Right renal cortex interstitium (tissue), 3 donors: ENCODE data around the gene F10. TPM values are rescaled to one million over a fixed set of nuclear protein-coding genes. Genes with fewer than 3 reads are reported as not detected.

Source experiments
- DNase-seq, 3 donors: peaks; one replicate each; pipeline ENCODE4 v3.0.0-alpha.2; 2013; ENCODE audit warnings: low read depth in 3 of 3, low spot score in 2 of 3
- polyA plus RNA-seq, 3 donors: library from polyadenylated mRNA; unstranded; fragments of 120-200 nt; gene quantifications; one replicate each; pipeline ENCODE4 v1.2.1, GENCODE V29; 2013; ENCODE audit not compliant: insufficient read length in 3 of 3

F10 gene
- polyA plus RNA-seq, 3 donors: 16.9 to 20.3 (median 17.7) TPM

DNA sequence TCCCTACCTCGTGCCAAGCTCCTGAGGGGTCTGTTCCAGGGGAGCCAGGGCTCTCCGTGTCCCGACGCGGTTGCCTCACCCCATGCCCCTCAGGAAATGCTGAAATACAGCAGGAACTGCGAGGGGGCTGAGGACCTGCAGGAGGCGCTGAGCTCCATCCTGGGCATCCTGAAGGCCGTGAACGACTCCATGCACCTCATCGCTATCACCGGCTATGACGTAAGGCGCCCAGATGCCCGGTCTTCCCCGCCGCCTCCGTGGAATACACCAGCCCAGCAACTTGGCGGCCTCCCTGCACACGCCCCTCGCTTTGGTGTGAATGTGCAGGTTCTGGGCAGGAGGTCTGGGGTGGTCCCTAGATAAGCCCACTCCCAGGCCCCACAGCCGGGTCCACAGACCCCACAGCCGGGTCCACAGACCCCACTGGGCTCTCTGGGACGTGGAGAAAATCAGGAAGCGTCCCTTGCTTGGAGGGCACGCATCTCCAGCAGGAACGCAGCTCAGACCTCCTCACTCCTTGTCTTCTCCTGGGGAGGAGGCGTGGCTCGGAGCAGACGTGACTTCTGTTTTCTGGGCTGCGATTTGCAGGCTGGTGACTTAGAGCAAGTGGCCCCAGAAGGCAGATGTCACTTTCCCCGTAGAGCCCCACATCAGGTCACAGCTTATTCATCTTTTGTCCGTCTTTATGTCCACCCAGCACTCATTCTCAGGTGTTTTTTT lies 36.4 kb upstream of the F10 start:
- no peak for DNase-seq

DNA sequence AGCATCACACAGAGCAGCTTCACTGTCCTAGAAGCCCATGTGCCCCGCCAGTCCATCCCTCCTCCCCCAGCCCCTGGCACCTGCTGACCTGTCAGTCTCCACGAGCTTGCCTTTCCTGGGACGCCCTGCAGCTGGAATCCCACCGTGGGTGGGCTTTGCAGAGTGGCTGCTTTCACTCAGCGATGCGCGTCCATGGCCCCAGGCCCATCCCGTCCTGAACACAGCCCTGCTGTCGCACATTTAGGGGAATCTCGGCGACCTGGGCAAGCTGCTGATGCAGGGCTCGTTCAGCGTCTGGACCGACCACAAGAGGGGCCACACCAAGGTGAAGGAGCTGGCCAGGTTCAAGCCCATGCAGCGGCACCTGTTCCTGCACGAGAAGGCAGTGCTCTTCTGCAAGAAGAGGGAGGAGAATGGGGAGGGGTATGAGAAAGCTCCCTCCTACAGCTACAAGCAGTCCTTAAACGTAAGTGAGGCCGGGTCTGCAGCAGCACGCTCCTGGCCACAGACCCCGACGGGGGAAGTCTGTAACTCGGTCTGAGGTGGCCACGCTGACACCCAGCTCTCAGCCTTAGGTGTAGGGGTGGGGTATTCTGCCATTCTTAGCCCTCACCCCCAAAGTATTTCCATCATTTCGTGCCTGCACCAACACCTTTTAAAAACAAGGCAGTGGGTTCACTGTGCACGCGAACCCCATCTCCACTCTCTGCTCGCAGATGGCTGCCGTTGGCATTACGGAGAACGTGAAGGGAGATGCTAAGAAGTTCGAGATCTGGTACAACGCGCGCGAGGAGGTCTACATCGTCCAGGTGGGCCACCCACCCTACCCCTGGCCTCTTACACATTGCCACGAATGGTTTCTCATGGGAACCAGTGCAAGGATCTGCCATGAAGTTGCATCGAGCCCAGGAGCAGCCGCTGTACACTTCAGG lies 35.3 kb upstream of the F10 start:
- DNase-seq: no peak

DNA sequence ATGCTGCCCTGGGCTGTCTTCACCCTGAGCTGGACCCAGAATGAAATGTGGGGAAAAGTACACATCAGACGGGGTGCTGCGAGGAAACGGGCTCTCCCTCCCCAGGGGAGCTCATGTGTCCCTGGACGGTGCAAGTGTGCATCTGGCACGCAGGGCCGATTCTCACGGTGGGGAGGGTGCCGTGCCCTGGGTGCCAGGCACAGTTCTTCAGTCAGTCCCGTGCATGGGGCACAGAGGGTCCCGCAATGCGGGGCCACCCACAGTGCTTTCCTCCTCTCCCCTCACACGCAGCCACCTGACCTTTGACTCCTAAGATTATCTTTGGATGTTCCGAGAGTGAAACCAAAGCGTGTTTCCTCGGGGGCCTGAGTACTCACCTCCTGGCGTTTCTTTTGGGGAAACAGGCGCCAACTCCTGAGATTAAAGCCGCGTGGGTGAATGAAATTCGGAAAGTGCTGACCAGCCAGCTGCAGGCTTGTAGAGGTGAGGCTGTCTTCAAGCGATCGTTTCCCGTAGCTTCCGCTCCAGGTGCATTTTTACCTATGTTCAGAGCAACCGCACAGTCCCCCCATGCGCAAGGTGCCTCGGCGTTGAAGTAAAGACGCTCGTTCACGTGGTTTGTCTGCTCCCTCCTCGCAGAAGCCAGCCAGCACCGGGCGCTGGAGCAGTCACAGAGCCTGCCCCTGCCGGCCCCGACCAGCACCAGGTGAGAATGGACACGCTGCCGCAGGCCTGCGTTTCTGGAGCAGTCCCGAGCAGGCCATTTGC lies 34.5 kb upstream of the F10 start:
- no peak for DNase-seq

DNA sequence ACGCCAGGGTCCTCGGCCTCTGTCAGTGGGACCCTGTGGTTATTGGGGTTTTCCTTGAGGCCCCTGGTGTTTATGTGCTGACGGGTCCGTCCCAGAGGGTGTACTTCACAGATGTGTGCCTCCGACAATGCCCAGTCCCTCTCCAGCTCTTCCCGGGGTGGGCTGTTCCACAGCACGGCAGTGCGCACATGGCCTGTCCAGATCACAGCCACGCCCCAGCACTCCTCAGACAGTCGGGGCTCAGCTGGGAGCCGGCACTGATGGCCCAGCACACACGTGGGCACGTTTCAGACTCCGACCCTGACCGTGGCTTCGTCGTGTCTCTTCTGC lies 33.9 kb upstream of the F10 start:
- DNase-seq: no peak

DNA sequence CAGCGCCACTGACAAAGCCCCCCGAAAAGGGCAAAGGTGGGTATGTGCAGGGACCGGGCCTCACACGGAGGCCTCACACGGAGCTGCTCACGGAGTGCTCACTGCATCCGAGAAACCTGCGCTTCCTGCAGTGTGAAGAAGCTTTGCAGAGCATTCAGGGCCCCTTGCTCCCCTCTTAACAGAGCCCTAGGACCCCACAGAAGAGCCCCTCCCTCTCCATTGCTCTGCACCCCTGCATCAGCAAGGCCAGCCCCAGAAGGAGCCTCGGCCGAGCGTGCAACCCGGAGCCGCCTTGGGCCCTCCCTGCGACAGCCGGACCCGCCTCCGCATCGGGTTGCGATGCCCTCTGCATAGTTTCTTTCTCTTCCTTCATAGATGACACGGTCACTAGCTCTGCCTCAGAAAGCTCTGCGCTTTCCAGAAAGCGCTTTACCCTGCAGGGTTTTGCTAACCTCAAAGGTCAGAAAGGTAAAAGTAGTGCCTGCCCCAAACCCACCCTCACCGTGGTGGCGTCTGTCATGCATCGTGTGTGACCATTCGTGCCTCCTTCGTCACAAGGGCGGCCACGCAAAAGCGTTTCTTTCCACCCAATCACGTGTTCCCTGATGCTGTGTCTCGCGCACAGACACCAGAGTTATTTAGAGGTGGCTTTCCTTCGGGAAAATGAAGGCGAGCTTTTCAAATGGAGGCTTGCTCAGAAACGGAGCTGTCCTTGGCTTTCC lies 32.7 kb upstream of the F10 start:
- DNase-seq: no peak

DNA sequence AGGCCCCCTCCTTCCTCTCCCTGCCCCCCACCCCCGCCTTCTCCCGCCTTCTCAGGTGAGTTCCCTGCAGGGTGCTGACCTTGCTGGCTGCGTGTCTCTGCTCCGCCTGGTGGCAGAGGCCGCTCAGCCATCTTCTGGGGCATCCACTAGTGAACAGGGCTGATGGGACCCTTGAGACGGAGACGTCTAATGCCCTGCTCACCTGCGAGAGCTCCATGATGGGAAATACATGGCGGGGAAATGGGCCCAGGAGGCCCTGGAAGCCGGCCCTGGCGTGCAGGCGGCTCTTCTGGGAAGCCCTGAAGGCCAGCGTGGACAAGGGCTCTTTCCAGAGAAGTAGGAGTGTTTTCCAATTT lies 32.2 kb upstream of the F10 start:
- no peak for DNase-seq

DNA sequence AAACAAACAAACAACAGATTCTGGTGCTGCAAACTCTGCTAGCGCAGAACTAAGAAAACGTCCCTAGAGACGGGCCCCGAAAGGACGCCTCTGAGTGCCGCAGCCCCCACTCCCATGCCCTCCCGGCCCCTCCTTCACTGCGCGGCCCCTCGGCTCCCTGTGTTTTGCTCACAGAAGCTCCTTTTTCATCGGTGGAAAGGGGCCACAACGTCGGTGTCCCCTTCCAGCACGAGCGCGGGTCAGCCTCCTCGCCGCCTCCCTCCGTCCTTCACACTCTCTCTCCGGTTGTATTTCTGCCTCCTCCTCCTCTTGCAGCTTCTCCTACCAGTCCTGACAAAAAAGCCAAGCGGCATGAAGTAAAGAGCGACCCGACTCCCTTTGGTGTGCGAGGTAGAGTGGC lies 31.8 kb upstream of the F10 start:
- DNase-seq: no peak

DNA sequence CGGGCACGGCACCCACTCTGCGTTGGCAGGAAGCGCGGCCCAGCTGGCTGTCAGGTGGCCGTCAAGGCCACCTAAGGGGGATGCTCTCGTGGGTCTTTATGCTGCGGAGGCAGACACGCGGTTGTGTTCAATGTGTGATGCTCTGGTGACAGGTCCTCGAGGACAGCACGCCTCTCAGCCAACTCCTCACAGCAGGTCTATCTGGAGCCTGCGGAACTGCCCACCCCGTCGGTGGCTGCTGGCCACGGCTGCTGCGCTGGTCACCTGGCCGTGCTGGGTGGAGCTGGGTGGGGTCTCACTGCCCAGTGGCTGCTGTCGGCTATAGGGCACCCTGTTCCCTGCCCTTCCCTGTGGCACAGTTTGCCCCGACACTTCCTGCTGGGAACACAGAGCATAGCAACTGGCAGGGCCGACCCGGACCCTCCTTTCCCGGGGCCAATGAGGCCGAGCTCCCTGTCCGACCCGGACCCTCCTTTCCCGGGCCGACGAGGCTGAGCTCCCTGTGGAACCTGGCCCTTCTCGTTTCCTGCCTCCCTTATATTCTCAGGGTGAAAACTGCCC lies 31.3 kb upstream of the F10 start:
- no peak for DNase-seq

DNA sequence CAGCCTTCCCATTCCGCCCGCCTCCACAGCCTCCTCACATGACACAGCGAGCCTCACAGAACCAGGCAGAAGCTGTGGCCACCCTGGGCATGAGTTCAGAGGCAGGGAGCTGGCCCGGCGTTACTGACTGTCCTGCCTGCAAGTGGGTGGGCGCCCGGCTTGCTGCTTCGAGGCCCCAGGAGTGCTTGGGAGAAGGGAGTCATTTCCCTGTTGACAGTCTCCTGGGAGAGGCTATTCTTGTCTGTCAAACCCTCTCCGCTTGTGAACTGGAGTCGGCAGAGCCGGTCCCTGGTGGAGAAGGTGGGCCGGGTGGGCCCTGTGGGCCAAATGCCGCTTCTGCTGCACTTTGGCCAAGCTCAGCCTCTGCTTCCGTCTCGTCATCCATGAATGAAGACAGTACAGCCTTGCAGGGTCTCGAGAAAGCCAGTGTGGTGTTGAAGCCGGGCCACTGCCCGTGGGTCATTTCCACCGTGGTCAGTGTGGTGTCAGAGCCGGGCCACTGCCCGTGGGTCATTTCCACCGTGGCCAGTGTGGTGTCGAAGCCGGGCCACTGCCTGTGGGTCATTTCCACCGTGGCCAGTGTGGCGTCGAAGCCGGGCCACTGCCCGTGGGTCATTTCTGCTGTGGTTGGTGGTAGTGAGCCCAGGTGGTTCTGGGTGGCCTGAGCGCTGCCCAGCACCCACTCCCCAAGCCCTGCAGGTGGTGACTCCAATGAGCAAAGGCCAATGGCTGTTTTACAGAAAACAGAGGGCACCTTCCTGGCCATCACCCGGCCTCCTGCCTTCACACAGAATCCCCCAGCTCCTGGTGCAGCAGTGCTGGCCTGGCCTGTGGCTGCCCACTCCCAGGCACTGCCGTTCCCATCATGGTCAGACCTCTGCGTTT lies 30.5 kb upstream of the F10 start:
- DNase-seq: no peak

DNA sequence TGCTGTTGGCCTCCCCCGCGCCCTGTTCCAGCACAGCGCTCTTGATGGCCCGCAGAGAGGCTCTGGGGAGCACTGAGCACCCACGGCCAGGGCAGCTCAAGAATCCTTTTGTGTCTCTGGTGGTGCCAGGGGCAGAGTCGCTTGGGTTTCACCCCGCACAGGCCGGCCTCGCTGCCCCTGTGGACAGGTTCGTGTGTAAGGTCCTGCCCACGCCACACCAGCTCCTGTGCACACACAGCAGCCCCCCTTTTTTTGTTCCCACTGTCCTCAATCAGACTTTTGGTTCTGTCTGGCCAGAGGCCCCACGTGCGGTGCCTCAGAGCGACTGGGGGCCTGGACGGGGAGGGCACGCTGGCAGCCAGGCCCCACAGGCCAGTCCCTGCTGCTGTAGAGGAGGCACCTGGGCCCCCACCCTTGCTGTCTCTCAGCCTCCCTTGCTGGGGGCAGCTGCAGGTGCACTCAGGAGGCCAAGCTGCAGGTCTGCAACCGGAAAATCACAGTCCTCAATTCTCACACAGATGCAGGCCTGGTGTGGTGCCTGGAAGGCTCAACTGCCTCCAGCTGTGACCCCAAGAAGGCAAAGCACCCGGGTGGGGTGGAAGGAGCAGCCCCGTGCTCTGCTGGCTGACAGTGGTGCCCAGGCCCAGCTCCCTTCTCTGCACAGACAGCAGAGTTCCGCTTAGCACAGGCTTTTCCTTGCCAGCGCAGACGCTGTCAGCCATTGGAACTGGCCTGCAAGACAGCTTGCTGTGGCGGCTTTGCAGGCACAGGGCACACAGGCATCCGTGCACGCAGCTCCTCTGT lies 29.6 kb upstream of the F10 start:
- no peak for DNase-seq

DNA sequence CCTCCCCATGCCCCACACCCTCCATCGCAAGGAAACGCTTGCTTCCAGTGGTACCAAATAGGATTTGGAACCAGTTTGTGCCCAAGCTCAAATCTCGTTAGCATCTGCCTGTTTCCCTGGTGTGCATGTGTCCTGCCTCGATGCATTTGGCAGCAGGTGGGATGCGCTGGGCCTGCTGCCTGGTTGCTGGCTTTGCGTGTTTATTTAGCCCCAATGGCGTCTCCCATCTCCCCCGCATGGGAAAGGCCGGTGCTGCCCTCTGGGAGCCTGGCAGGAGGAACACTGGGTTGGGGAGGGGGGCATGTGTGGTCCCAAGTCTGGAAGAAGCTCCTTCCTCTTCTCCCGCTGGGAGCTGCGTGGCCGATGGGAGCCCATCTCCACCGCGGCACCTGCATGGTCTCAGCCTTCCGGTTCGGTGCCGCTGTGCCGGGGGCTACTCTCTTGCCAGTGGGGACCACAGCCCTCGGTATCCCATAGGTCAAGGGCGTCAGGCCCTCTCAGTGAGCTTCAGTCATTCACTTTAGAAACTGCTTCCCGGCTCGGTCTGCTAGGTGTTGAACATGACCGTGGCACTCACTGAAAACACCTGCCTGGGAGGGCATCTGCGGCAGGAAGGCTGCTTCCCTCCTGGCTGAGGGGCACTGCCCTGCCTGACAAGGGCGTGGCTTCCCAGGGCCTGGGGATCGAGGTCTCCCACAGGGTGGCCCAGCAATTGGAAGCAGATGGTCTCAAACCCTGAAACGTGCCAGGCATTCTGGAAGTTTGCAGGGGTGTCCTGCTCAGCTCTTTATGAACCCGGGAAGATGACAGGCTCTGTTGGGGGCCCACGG lies 28.8 kb upstream of the F10 start:
- no peak for DNase-seq

DNA sequence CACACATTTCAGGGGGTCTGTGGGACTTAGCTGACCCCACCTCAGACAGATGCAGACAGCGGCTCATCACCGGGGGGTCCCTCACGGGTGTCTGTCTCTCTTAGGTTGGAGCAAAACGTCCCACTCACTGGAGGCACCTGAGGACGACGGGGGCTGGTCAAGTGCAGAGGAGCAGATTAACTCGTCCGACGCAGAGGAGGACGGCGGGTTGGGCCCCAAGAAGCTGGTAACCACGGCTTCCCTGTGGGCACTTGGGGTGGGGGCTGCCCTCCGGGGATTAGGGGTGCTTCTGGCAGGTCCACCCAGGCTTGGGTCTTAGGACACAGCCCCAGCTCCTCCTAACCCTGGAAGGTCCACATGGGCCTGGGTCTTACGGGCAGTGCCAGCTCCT lies 28.2 kb upstream of the F10 start:
- DNase-seq: no peak

DNA sequence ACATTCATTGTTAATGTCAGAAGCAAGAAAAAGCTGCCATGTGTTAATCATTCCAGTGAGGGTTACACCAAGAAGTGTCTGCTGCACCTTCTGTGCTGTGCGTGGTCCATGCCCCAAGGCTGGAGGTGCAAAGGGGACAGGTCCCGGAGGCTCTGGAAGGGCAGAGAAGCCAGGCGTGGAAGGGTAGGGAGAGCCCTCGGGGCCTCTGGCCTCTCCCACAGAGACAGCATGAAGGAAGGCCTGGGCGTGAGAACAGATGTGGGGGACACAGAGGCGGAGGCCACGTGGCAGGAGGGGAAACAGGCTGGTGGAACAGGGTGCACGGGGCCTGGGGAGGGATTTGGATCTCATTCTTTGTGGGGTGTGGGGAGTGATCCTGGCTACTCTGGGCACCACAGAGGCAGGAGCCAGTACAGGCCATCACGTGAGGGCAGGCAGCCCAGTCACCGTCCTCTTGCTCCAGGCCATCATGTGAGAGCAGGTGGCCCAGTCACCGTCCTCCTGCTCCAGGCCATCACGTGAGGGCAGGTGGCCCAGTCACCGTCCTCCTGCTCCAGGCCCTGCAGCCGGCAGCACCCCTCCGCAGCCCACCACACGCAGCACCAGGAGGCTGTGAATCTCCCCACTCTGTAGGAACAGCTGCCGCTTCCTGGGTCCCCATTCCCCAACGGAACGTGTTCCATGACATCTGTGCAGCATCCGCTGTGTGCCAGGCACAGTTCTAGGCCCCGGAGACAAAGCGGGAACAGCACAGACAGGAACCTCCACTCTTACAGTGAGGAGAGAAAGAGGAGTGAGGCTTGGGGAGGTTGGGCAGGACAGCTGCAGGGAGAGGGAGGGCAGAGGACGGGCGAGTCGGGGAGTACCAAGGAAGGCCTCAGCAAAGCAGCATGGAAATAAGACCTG lies 27.2 kb upstream of the F10 start:
- no peak for DNase-seq

DNA sequence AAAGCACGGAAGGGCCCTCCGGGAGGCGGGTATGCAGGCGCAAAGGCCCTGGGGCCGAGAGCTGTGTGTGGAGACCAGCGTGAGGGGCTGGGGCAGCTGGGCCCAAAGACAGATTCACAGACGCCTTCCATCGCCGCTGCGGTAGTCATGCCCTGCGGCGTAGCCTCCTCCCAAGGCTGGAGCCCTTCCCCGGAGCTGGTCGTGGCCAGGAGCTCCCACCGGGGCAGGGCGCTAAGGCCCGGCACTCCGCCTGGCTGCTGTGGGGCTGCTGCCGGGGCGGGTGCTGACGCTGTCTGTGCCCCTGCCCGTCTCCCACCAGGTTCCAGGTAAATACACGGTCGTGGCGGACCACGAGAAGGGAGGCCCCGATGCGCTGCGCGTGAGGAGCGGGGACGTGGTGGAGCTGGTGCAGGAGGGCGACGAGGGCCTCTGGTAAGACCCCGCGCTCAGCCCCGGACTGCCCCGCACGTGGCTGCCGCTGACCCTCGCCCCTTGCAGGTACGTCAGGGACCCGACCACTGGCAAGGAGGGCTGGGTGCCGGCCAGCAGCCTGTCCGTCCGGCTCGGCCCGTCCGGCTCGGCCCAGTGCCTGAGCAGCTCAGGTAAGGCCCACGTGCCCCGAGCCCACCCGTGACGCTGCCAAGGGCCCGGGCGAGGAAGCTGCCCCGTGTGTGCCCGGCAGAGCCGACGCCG lies 26.4 kb upstream of the F10 start:
- no peak for DNase-seq

DNA sequence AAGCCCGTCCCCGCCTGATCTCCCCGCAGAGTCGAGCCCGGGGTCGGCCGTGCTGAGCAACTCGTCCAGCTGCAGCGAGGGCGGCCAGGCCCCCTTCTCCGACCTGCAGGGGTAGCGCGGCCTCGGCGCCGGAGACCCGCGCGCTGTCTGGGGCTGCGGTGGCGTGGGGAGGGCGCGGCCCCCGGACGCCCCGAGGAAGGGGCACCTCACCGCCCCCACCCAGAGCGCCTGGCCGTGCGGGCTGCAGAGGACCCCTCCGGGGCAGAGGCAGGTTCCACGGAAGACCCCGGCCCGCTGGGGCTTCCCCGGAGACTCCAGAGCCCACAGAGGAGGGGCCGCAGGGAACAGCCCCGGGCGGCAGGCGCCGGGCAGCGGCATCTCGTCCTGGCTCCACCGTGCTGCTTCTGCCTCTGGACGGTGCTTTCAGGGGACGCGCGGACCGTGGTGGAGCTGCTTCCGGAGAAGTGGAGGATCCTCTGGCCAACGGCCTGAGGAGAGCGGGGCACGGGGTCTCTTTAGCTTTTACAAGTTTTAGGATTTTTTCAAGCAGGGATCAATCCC lies 25.8 kb upstream of the F10 start:
- no peak for DNase-seq

DNA sequence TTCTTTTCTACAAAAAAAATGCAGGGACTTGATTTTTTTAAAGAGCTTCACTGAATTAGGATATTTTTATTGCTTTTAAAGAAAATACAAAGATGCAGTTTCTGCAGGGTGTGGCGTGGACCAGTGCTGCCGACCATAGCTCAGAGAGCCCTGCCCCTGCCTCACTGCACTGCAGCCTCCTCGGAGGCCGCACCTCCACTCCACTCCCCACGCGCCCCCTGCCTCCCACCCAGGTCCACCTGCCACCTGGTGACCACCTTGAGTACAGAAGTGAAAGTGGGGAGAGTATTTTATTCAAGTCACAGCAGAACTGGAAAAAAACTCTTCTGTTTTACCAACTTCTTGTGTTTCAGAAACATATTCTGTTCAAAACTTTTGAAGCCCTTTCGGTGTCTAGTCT lies 24.9 kb upstream of the F10 start:
- no peak for DNase-seq
